Measurements from ENCODE around the gene ETFRF1. TPM values are rescaled to one million over a fixed set of nuclear protein-coding genes. Genes with fewer than 3 reads are reported as not detected.

ETFRF1 gene, protein sequence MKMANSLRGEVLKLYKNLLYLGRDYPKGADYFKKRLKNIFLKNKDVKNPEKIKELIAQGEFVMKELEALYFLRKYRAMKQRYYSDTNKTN
- total RNA-seq = 10 to 100 TPM; 13.7 to 26.4 (median 19.6) TPM
- long read RNA-seq, donor 1, transcript ETFRF1-201 (3 exons, 1,134 nt) = major isoform, 11 of 12 reads
- long read RNA-seq, donor 1, partial matches to known transcripts = 0 of 12 reads
- long read RNA-seq, donor 1, other reads (novel, unspliced or antisense) = 1 of 12 reads
- long read RNA-seq, donor 2, transcript ETFRF1-201 (3 exons, 1,134 nt) = major isoform, 14 of 23 reads
- long read RNA-seq, donor 2, partial matches to known transcripts = 0 of 23 reads
- long read RNA-seq, donor 2, other reads (novel, unspliced or antisense) = 9 of 23 reads

DNA sequence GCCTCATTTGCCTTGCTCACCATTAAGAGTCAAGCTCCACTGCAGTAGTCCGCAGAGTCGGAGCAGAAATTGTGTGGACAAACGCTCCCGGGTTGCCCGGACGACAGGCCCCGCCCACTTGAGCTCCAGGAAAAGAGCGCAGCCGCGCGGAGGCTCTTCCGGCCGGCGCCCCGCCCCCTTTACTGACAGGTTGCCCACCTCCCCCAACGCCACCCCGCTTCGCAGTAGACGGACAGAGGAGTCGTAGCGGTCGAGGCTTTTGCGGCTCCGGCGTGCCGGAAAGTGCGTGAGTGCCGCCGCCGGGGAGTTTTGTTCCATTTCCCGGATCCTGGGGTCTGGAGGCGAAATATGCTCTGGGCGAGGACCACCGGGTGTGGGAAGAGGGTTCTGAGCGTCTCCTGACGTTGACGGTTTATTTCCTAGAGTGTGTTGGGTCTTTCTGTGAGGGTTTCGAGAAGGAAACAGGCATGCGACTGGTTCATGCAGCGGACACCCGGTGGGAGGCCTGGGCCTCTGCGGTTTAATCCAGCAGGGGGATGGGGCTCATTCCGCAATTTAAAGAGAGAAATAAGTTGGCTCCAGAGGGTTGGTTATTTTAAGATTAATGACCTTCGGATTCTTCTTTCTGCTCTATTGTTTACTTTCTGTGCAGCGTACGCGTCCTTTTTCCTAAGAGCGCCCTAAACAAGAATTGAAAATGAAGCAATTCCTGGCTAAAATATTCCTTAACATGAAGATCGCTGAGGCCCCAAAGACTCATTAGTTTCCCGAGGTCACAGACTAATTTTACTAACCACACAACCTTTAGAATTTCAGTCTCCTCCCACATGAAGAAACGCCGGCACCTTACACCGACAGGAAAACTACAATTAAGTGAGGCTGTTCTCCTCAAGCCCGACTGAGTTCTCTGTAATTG, at the start of gene ETFRF1, which contains the start of gene DNAI7:
ETFRF1 (plus strand) TSS at position 182 of the 916 bp plus-strand sequence. CDS start 8,720 bp downstream, outside the sequence.
DNAI7 (minus strand) TSS at position 105 of the 916 bp plus-strand sequence; CDS start at position 23, 82 bp downstream.
- Histone ChIP-seq H3K9me3 (no peaks in the 10 kb centered on the region), H3K4me3 (peak within 1 kb of the TSS; percentile 54), H3K36me3 (ENCODE audit: low read depth) (no peaks in the 10 kb centered on the region), H3K4me1 (ENCODE audit: low read depth) (peaks cover 4% of the 10 kb centered on the region)
- intact Hi-C loops (cut with DNase I, micrococcal nuclease) = no loop called here
- DNase-seq (peak; percentile 98 to 100 (median 99)), ATAC-seq (peak; percentile 100)
- TF ChIP-seq, protein P1, sequence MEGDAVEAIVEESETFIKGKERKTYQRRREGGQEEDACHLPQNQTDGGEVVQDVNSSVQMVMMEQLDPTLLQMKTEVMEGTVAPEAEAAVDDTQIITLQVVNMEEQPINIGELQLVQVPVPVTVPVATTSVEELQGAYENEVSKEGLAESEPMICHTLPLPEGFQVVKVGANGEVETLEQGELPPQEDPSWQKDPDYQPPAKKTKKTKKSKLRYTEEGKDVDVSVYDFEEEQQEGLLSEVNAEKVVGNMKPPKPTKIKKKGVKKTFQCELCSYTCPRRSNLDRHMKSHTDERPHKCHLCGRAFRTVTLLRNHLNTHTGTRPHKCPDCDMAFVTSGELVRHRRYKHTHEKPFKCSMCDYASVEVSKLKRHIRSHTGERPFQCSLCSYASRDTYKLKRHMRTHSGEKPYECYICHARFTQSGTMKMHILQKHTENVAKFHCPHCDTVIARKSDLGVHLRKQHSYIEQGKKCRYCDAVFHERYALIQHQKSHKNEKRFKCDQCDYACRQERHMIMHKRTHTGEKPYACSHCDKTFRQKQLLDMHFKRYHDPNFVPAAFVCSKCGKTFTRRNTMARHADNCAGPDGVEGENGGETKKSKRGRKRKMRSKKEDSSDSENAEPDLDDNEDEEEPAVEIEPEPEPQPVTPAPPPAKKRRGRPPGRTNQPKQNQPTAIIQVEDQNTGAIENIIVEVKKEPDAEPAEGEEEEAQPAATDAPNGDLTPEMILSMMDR (IDR thresholded peaks at IDR 0.05) = no peak

DNA sequence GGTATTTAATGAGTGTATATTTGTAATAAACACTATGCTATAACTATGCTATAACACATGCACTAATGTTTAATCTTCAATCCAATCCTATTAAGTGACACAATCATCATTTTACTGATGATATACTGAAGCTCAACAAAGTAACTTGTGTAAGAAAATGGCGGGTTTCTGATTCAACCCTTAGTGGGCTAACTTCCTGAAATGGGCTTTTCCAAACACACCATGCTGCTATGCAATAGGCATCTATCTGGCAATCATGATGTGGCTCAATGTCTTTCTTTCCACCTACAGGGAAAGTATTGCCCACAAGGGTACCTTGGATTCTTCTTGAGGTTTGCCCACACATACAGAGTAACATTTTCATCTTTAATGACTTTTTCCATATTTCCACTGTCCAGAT, 48.4 kb upstream of the ETFRF1 start:
- Histone ChIP-seq H3K9me3 (no peaks in the 10 kb centered on the region), H3K4me3 (no peak overlapping the region), H3K36me3 (ENCODE audit: low read depth) (no peaks in the 10 kb centered on the region), H3K4me1 (ENCODE audit: low read depth) (no peaks in the 10 kb centered on the region)
- TF ChIP-seq, protein P1 (IDR thresholded peaks at IDR 0.05) = no peak
- ATAC-seq (no peak), DNase-seq (no peak)
- intact Hi-C loops (cut with DNase I, micrococcal nuclease) = no loop called here

DNA sequence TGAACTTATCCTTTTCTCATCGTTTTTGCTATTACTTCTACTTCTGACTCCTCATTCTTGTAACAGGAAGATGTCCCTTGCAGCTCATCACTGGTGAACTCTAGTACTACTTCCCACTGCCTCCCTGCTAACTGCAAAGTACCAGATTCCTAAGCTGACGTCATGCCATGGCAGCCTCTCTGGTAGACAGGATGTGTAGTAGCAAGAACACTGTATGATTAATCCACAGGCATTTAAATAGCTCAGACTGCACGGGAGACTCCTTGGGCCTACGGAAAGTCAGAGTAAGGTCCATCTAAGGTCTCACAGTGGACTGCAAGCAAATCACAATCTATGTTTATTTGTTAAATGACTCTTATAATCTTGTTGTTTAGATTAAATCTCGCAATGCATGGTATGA, 43.6 kb upstream of the ETFRF1 start:
- Histone ChIP-seq H3K9me3 (no peaks in the 10 kb centered on the region), H3K36me3 (ENCODE audit: low read depth) (no peaks in the 10 kb centered on the region), H3K4me3 (no peak overlapping the region), H3K4me1 (ENCODE audit: low read depth) (no peaks in the 10 kb centered on the region)
- peak in 1 of 3 donors; percentile 31 for DNase-seq
- intact Hi-C loops (cut with DNase I, micrococcal nuclease) = no loop called here
- TF ChIP-seq, protein P1 (IDR thresholded peaks at IDR 0.05) = no peak
- ATAC-seq = peak; percentile 58

DNA sequence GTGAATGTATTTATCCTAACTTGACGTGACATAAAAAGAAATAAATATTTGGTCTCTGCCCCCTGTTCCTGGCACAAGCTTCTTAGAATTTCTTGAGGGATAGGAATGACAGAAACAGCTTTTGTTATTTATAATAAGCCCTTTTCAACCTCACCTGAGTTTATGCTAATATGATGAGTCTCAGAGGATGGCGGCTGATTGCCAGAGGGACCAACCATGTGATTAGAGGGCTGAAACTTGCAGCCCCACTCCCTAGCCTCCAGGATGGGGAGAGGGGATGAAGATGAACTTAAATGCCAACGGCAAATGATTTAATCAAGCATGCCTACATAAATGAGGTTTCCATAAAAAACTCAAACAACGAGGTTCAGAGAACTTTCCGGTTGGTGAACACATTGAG, 43.0 kb upstream of the ETFRF1 start:
- ATAC-seq (no peak), DNase-seq (no peak)
- H3K36me3 ChIP-seq (ENCODE audit: low read depth) = no peaks in the 10 kb centered on the region
- H3K9me3 ChIP-seq = no peaks in the 10 kb centered on the region
- TF ChIP-seq, protein P1 (IDR thresholded peaks at IDR 0.05) = no peak
- no peaks in the 10 kb centered on the region for H3K4me1 ChIP-seq (ENCODE audit: low read depth)
- intact Hi-C loops (cut with DNase I, micrococcal nuclease) = no loop called here
- H3K4me3 ChIP-seq = no peak overlapping the region

DNA sequence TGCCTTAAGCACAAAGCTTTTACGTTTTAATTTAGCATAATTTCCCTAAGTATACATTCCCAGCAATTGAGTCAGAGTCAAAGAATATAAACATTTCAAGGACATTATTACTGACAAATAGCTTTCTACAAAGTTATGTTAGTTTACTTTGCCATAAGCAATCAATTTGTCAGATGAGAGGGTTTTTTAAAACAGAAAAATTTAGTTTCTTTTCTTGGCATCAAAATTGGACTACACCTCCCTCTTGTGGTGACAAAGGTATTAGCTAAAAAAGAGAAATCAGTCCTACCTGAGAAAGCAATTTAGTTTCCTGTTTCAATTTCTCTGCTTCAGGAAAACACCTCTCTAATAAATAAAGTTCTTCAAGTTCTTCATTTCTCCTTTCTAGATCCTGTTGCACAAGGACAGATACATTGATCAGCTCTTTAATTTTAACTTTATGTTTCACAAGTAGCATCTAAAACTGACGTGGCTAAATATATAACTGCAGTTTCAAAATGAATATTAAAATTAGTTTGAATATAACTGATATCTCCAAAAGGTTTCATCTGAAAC, 39.9 kb upstream of the ETFRF1 start:
- TF ChIP-seq, protein P1 (IDR thresholded peaks at IDR 0.05) = peak; percentile 31
- H3K4me3 ChIP-seq = no peak overlapping the region
- DNase-seq = no peak
- H3K4me1 ChIP-seq (ENCODE audit: low read depth) = no peaks in the 10 kb centered on the region
- intact Hi-C loops (cut with DNase I, micrococcal nuclease) = no loop called here
- ATAC-seq = peak; percentile 56
- H3K36me3 ChIP-seq (ENCODE audit: low read depth) = no peaks in the 10 kb centered on the region
- H3K9me3 ChIP-seq = no peaks in the 10 kb centered on the region

Measured in mucosa of descending colon (tissue), 3 donors.